ENCODE data around the gene ABCG1.

Gene ABCG1

GRCh38 chr21:42215942-42216725 is 2.8 kb upstream of the ABCG1 start:
- DNase-seq = no peak

DNA sequence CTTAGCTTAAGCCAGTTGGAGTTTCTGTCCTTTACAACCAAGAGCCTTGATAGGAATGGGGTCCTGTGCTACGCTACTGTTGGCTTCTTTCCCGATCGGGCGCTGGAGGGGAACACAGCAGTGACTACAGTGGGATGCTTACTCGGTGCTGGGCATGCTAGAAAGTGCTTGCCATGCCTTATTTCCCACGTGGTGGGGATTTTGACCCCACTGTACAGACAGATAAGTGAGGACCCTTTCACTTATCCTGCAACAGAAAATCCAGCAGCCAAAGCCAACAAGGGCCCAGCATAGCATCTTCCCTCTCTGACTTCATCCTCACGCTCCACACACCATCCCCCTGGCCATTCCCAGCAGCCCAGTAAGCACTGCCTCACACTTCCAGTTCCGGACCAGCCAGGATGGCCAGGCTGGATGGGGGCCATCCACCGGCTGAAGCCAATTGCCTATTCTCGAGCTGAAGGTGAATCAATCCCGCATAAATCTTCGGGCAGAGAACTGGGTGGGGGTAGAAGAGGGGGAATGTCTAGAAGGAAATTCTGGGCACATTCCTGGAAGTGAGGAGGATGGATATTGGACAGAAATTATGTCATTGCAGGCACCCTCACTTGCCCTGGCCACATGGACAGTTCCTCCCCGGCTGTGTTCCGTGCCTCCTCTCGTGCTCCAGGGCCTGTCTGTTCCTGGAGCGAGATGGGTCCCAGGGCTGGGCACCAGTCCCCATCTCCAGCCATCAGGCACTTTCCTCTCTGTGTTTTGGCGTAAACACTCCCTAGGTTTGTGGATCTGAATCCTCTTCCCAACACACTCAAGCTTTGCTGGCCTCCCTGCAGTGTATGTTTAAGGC is 2.0 kb upstream of the ABCG1 start:
- DNase-seq = no peak

DNA sequence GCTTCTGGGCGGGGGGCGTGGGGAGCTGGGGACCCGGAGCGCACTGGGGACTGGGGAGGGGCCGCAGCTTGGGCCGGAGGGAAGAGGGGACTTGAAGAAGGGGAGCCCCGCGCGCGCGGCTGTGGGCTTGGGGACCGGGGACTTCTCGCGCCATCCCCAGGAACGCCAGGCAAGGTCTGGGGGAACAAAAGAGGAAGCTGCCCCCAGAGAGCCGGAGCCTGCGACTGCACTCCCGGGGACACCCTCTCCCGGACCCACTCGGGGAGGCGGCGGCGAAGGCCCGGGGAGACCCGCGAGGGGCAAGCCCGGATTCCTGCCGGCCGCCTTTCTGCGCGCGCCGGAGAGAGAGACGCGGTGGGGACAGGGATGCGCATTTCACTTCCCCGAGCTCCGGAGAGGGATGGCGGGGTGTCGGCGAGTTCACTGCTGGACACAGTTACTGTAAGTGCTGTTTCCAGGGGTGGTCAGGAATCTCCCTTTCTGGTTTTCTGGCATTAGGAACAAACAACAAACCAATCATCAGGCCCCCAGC is 732 bp downstream of the ABCG1 start:
- no peak for DNase-seq

- peak; percentile 92 for DNase-seq
Measured at GRCh38 chr21:42220138-42220701, 1.3 kb downstream of the ABCG1 start.

DNA sequence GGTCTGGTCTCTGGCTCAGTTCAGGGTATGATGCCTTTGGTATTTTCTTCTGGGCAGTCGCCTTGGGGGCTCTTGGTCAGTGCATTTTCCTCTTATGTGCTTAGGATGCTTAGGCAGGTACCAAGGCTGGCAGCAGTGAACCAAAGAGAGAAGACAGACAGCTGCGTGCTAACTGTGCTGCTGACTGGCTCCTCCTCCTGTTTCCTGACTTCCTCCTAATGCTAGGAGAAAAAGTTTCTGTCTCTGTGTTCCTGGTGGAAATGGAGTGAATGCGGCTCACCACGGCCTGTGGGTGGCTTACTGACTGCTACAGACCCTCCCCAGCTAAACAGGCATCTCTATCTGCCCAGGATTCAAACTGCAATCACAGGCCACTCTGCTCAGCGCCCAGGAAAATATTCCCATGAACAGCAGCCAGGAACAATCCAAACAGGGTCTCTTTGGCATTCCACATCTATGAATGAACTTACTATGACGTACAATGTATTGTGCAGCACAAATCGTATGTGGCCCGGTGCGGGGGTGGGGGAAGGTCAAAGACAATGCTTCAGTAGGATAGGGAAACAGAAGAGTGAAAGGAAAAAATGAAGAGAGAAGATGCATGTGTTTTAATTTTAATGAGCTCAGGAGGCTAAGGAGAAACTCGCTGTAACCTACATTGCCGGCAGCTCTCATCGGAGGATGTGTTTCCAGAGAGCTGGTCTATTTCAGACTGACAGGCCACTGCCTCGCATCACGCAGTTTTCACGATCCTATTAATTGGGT is 2.8 kb downstream of the ABCG1 start:
- no peak for DNase-seq

- DNase-seq = no peak
Measured at GRCh38 chr21:42222386-42222785, 3.4 kb downstream of the ABCG1 start.

DNA sequence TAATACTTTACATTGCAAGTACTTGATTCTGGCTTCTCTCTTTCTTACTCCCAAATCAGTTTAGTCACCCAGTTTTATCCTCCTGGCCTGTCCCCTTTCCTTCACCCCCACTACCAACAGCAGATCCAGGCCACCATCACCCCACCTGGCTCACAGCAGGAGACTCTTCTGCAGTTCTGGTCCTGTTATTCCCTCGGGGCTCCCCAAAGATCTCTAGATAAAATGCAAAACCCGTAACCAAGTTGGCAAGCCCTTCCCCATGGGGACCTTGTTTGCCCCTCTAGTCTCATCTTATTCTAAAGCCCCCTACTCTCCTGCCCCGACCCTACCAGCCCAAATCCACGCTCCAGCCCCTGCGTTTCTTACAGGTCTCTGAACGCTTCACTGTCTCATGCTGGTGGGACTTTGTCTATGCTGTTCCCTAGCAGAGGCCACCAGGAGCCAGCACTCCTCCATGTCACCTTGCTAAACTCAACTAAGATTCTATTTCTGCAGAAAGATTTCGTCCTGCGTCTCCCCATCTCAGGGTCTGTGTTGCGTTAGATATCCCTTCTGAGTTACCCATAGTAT is 4.0 kb downstream of the ABCG1 start:
- DNase-seq = no peak

- DNase-seq = no peak
Measured at GRCh38 chr21:42223826-42224575, 5.1 kb downstream of the ABCG1 start.

DNA sequence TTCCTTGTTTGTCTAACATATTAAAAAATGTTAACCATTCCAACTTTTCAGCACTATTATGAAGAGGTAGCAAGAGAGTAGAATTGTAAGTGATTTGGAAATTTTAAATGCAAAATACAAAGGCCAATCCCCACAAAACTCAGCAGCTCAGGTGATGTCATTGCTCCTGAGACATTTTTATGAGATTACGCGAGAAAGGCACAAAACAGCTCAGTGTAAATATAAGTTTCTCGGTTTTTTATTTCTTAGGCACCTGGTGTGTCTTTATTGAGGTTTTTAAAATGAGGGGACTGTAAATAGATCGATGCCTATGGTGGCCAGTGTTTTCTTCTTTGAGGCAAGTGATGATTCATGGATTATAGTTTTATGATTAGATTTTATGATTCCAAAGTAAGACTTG is 6.1 kb downstream of the ABCG1 start:
- DNase-seq = no peak

DNA sequence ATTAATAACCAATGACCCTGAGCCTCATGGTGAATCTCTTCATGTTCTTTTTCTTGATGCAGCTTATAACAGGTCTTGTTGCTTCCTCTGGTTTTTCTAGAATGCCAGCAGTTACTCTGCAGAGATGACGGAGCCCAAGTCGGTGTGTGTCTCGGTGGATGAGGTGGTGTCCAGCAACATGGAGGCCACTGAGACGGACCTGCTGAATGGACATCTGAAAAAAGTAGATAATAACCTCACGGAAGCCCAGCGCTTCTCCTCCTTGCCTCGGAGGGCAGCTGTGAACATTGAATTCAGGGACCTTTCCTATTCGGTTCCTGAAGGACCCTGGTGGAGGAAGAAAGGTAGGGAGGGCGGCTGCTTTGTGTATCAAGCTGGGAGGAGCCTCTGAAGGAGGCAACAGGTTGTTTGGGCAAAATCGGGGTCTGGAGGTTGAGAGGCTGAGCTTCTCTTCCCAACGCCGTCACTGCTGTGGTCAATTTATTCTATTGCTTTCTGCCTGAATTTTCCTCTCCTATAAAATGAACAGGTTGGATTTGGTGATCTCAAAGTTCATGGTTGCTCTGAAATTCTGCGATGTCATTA is 6.7 kb downstream of the ABCG1 start:
- no peak for DNase-seq

- DNase-seq = no peak
Measured at GRCh38 chr21:42226626-42227025, 7.7 kb downstream of the ABCG1 start.

DNA sequence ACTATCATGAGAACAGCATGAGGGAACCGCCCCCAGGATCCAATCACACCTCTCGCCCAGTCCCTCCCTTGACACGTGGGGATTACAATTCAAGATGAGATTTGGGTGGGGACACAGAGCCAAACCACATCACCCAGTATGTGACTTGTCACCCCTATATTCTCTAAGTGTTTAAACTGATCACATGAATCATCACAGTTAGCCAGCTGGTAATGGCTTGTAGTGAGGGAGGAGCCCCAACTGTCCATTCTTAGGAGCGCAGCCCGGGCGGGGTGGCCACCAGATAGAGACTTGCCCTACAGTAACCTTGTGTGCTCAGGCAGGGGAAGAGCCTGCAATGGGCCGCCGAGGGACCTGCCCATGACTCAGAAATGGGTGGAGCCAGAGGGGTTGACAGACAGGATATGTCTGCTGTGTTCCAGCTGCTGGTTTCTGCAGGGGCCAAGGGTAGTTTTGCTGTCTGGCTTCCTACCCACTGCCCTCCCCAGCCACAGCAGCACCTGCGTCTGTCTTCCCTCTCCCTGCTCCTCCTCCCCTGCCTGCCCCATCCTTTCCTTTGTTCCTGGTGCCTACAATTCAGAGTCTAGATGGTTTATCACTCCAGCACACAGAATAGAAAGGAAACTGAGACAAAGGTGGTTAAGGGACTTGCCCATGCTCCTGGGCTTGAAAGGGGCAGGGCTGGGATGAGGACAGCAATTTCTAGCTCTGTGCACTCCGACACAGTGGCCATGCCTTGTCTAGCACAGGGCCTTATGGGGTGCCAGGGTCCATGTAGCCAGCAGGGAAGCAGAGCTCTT is 9.2 kb downstream of the ABCG1 start:
- no peak for DNase-seq

- no peak for DNase-seq
Measured at GRCh38 chr21:42228709-42229220, 9.8 kb downstream of the ABCG1 start.

- DNase-seq = no peak
Measured at GRCh38 chr21:42229676-42230075, 10.7 kb downstream of the ABCG1 start.

- no peak for DNase-seq
Measured at GRCh38 chr21:42230178-42230577, 11.2 kb downstream of the ABCG1 start.

DNA sequence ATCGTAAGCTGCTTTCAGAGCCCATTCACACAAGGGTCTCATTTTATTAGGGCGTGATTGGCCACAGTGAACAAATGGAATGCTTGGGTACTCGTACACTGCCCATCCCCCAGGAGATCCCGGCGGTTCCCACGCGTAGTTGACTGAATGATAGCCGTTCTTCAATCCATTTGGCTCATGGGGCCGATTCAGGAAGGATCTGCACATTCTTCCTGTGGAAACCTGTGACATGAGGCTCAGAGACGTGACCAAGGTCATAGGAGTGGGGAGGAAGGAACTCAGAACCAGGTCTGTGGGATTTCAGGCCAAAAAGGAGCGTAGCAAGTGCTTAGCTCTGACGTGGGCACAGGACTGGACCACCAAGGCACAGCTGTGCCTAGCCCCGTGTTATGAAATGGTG is 11.7 kb downstream of the ABCG1 start:
- DNase-seq = no peak

DNA sequence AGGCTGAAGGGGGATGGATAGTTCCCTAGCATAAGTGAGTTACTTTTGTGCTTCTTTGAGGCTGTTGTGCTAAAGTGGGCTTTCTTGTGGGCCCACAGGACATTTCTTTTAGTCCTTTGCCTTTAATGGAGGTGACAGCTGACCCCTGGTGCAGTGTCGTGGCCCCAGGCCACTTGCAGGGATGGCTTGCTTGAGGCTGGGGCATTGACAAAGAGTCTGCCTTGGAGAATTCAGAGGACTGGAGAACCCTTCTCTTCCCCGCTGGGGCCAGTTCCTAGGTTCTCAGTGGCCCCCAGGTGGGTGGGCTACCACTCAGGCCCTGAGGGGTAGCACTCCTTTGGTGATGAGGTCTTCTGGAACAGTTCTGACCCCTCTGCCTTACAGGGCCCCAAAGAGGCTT is 12.8 kb downstream of the ABCG1 start:
- no peak for DNase-seq

- peak; percentile 19 for DNase-seq
Measured at GRCh38 chr21:42232176-42232825, 13.4 kb downstream of the ABCG1 start.

- no peak for DNase-seq
Measured at GRCh38 chr21:42233067-42233961, 14.4 kb downstream of the ABCG1 start.
